ENCODE results near the gene E4F1.

E4F1 gene

GRCh38 chr16:2180962-2181923, 42.1 kb upstream of the E4F1 start:
- no peak overlapping the region for H3K27ac Mint-ChIP-seq
- H3K9me3 Mint-ChIP-seq: no peaks in the 10 kb centered on the region
- no peak overlapping the region for H3K4me3 Mint-ChIP-seq

GRCh38 chr16:2181952-2182351, 41.4 kb upstream of the E4F1 start:
- Mint-ChIP-seq H3K9me3 (no peaks in the 10 kb centered on the region), H3K27ac (no peak overlapping the region), H3K36me3 (ENCODE audit: low read depth) (peaks cover 16% of the 10 kb centered on the region), H3K4me3 (no peak overlapping the region), H3K4me1 (no peaks in the 10 kb centered on the region), H3K27me3 (ENCODE audit: low read depth, poor library complexity) (peaks cover 3% of the 10 kb centered on the region)
- no peak for TF ChIP-seq CTCF (IDR thresholded peaks at IDR 0.05)
- no peak for DNase-seq

More at GRCh38 chr16:2180962-2181923, 42.1 kb upstream of the E4F1 start:
- Mint-ChIP-seq H3K27me3 (ENCODE audit: low read depth, poor library complexity) (peaks cover 3% of the 10 kb centered on the region), H3K36me3 (ENCODE audit: low read depth) (peaks cover 18% of the 10 kb centered on the region), H3K4me1 (no peaks in the 10 kb centered on the region)
- DNase-seq: no peak
- no peak for TF ChIP-seq CTCF (IDR thresholded peaks at IDR 0.05)

GRCh38 chr16:2183671-2184070, 39.7 kb upstream of the E4F1 start:
- Mint-ChIP-seq H3K4me3 (no peak overlapping the region), H3K4me1 (no peaks in the 10 kb centered on the region), H3K36me3 (ENCODE audit: low read depth) (peaks cover 9% of the 10 kb centered on the region), H3K27me3 (ENCODE audit: low read depth, poor library complexity) (peaks cover 3% of the 10 kb centered on the region), H3K9me3 (no peaks in the 10 kb centered on the region), H3K27ac (no peak overlapping the region)
- DNase-seq: no peak
- TF ChIP-seq CTCF (IDR thresholded peaks at IDR 0.05): no peak

GRCh38 chr16:2184346-2184745, 39.0 kb upstream of the E4F1 start:
- DNase-seq: no peak
- no peaks in the 10 kb centered on the region for H3K4me1 Mint-ChIP-seq
- H3K9me3 Mint-ChIP-seq: no peaks in the 10 kb centered on the region
- peaks cover 9% of the 10 kb centered on the region for H3K36me3 Mint-ChIP-seq (ENCODE audit: low read depth)
- peaks cover 3% of the 10 kb centered on the region for H3K27me3 Mint-ChIP-seq (ENCODE audit: low read depth, poor library complexity)
- no peak overlapping the region for H3K27ac Mint-ChIP-seq
- H3K4me3 Mint-ChIP-seq: no peak overlapping the region
- TF ChIP-seq CTCF (IDR thresholded peaks at IDR 0.05): no peak

- Mint-ChIP-seq H3K4me3 (no peak overlapping the region), H3K4me1 (peaks cover under 1% of the 10 kb centered on the region), H3K36me3 (ENCODE audit: low read depth) (peaks cover 9% of the 10 kb centered on the region), H3K9me3 (no peaks in the 10 kb centered on the region), H3K27me3 (ENCODE audit: low read depth, poor library complexity) (peaks cover 3% of the 10 kb centered on the region), H3K27ac (no peak overlapping the region)
- DNase-seq: no peak
- no peak for TF ChIP-seq CTCF (IDR thresholded peaks at IDR 0.05)
Observed at GRCh38 chr16:2184962-2185361, 38.4 kb upstream of the E4F1 start.

GRCh38 chr16:2186064-2186463, 37.3 kb upstream of the E4F1 start:
- Mint-ChIP-seq H3K36me3 (ENCODE audit: low read depth) (peaks cover 9% of the 10 kb centered on the region), H3K4me3 (no peak overlapping the region), H3K4me1 (peaks cover 8% of the 10 kb centered on the region), H3K27ac (no peak overlapping the region), H3K9me3 (no peaks in the 10 kb centered on the region), H3K27me3 (ENCODE audit: low read depth, poor library complexity) (peaks cover 3% of the 10 kb centered on the region)
- no peak for DNase-seq
- no peak for TF ChIP-seq CTCF (IDR thresholded peaks at IDR 0.05)
